H1 (cell line): Measurements from ENCODE around the gene ADAMTS13. TPM values are rescaled to one million over a fixed set of nuclear protein-coding genes. Genes with fewer than 3 reads are reported as not detected.

Source experiments
- CTCF ChIA-PET: fragments of 300-600 bp; sonication (Branson Sonifier 250); formaldehyde crosslinking; loops from one replicate; lab custom pipeline; 2021; ENCODE audit not compliant: partially characterized antibody; lab: Charles Lee
- POLR2A ChIA-PET: fragments of 300-600 bp; sonication (Branson Sonifier 250); formaldehyde crosslinking; loops from one replicate; lab custom pipeline; 2021; ENCODE audit warnings: inconsistent platforms; ENCODE audit not compliant: partially characterized antibody; lab: Charles Lee
- DNase-seq, 2 experiments: peaks; one replicate each; pipeline versions ENCODE4 v3.0.0 to v3.0.0-alpha.2; 2010 to 2022; ENCODE audit warnings: low spot score in 2 of 2, low read depth in 1 of 2, mixed read lengths in 1 of 2
- FAIRE-seq: peaks from 2 replicates; lab custom pipeline; 2011; peaks lifted over from hg19 to GRCh38; lab: Jason Lieb, UNC
- H2AFZ ChIP-seq: 2 replicates; pipeline ENCODE4 v1.8.1; 2012; ENCODE audit warnings: low read length, inconsistent platforms
- H2AK5ac ChIP-seq: 2 replicates; pipeline ENCODE4 v1.6.1; 2013; ENCODE audit warnings: low read depth, low read length
- H2BK120ac ChIP-seq: replicated peaks from 2 replicates; pipeline ENCODE3; 2013; ENCODE audit warnings: low read depth, low read length, inconsistent platforms
- H2BK12ac ChIP-seq: 2 replicates; pipeline ENCODE4 v1.6.1; 2013; ENCODE audit warnings: low read depth, low read length
- H2BK15ac ChIP-seq: 2 replicates; pipeline ENCODE4 v1.6.1; 2013; ENCODE audit warnings: low read length
- H2BK20ac ChIP-seq: 2 replicates; pipeline ENCODE4 v1.6.1; 2013; ENCODE audit warnings: low read length
- H2BK5ac ChIP-seq: 2 replicates; pipeline ENCODE4 v1.6.1; 2013; ENCODE audit warnings: low read depth, low read length
- H3K14ac ChIP-seq: 2 replicates; pipeline ENCODE4 v1.6.1; 2013; ENCODE audit warnings: inconsistent platforms; ENCODE audit not compliant: insufficient read length
- H3K18ac ChIP-seq: 2 replicates; pipeline ENCODE4 v1.6.1; 2013; ENCODE audit warnings: low read length; ENCODE audit errors: extremely low read depth
- H3K23ac ChIP-seq: 2 replicates; pipeline ENCODE4 v1.6.1; 2013; ENCODE audit warnings: inconsistent platforms; ENCODE audit not compliant: insufficient read length
- H3K23me2 ChIP-seq: 2 replicates; pipeline ENCODE4 v1.6.1; 2013; ENCODE audit warnings: low read depth, low read length
- H3K27ac ChIP-seq: 2 replicates; pipeline ENCODE4 v1.6.1; 2011; ENCODE audit warnings: low read depth, low read length, inconsistent platforms
- H3K27me3 ChIP-seq, 4 experiments: replicated peaks in 1 of 4; 1 replicate in 1 of 4; 2 replicates in 3 of 4; pipeline versions ENCODE4 v1.6.1 to v1.8.1; 2011 to 2013; ENCODE audit warnings: low read length in 3 of 4, mild to moderate bottlenecking in 3 of 4, inconsistent platforms in 2 of 4, mixed read lengths in 2 of 4, moderate library complexity in 1 of 4; ENCODE audit not compliant: control insufficient read depth in 3 of 4, insufficient read depth in 3 of 4; ENCODE audit errors: extremely low read depth in 1 of 4
- H3K36me3 ChIP-seq, 4 experiments: 2 replicates each; pipeline versions ENCODE4 v1.6.1 to v1.8.1; 2011 to 2013; ENCODE audit warnings: mild to moderate bottlenecking in 4 of 4, low read length in 3 of 4, moderate library complexity in 2 of 4, control low read depth in 1 of 4, inconsistent platforms in 1 of 4; ENCODE audit not compliant: insufficient read depth in 4 of 4, control insufficient read depth in 2 of 4
- H3K4ac ChIP-seq: replicated peaks from 2 replicates; pipeline ENCODE3; 2013; ENCODE audit warnings: low read length, low read depth, mixed read lengths, inconsistent platforms; ENCODE audit not compliant: insufficient read length
- H3K4me1 ChIP-seq, 4 experiments: replicated peaks in 1 of 4; 1 replicate in 1 of 4; 2 replicates in 3 of 4; pipeline versions ENCODE4 v1.6.1 to v1.8.1; 2011 to 2013; ENCODE audit warnings: low read length in 3 of 4, inconsistent platforms in 2 of 4, mixed read lengths in 1 of 4; ENCODE audit not compliant: insufficient read depth in 4 of 4, control insufficient read depth in 3 of 4
- H3K4me2 ChIP-seq, 2 experiments: 2 replicates each; pipeline versions ENCODE4 v1.6.1 to v1.8.1; 2011 to 2013; ENCODE audit warnings: low read depth in 2 of 2, low read length in 2 of 2, control low read depth in 1 of 2, inconsistent platforms in 1 of 2, mild to moderate bottlenecking in 1 of 2; ENCODE audit not compliant: insufficient read depth in 1 of 2
- H3K4me3 ChIP-seq, 4 experiments: fragments of 200-600, 300-600 bp in 1 of 4; sonication (generic), shearing (Covaris generic), sonication (Bioruptor Twin) in 1 of 4; 2 replicates each; pipeline versions ENCODE4 v1.5.1 to v1.8.1; 2011 to 2016; ENCODE audit warnings: low read length in 4 of 4, low read depth in 3 of 4, control low read depth in 2 of 4, inconsistent platforms in 2 of 4, mild to moderate bottlenecking in 2 of 4, mixed read lengths in 1 of 4, moderate library complexity in 1 of 4; ENCODE audit not compliant: insufficient read depth in 2 of 4; ENCODE audit errors: extremely low read depth in 1 of 4
- H3K56ac ChIP-seq: replicated peaks from 2 replicates; pipeline ENCODE3; 2013; ENCODE audit warnings: low read depth, mild to moderate bottlenecking, mixed read lengths, low read length, inconsistent platforms; ENCODE audit not compliant: insufficient read length
- H3K79me1 ChIP-seq: 2 replicates; pipeline ENCODE4 v1.6.1; 2013; ENCODE audit warnings: low read depth, low read length, control low read depth
- H3K79me2 ChIP-seq, 2 experiments: 2 replicates each; pipeline versions ENCODE4 v1.6.1 to v1.8.1; 2012 to 2013; ENCODE audit warnings: low read length in 2 of 2, mild to moderate bottlenecking in 2 of 2, inconsistent platforms in 1 of 2; ENCODE audit not compliant: insufficient read depth in 2 of 2, control insufficient read depth in 1 of 2
- H3K9ac ChIP-seq, 4 experiments: replicated peaks in 1 of 4; 1 replicate in 1 of 4; 2 replicates in 3 of 4; pipeline versions ENCODE4 v1.6.1 to v1.8.1; 2011 to 2013; ENCODE audit warnings: low read depth in 3 of 4, low read length in 3 of 4, control low read depth in 2 of 4, mild to moderate bottlenecking in 2 of 4, moderate library complexity in 2 of 4, inconsistent platforms in 1 of 4; ENCODE audit errors: extremely low read depth in 1 of 4
- H3K9me3 ChIP-seq, 2 experiments: 2 replicates each; pipeline versions ENCODE4 v1.6.1 to v1.8.1; 2012 to 2013; ENCODE audit warnings: mild to moderate bottlenecking in 2 of 2, moderate library complexity in 2 of 2, control low read depth in 1 of 2, inconsistent platforms in 1 of 2, low read depth in 1 of 2, low read length in 1 of 2, mixed read lengths in 1 of 2; ENCODE audit not compliant: insufficient read depth in 2 of 2
- H4K20me1 ChIP-seq, 2 experiments: replicated peaks in 1 of 2; 2 replicates each; pipeline versions ENCODE3 to v1.8.1; 2011 to 2013; ENCODE audit warnings: inconsistent platforms in 2 of 2, low read length in 2 of 2, mild to moderate bottlenecking in 1 of 2; ENCODE audit not compliant: insufficient read depth in 2 of 2, control insufficient read depth in 1 of 2
- H4K5ac ChIP-seq: 2 replicates; pipeline ENCODE4 v1.6.1; 2013; ENCODE audit warnings: low read length, low read depth, mixed read lengths, inconsistent platforms; ENCODE audit not compliant: insufficient read length
- H4K8ac ChIP-seq: 2 replicates; pipeline ENCODE4 v1.8.0; 2013; ENCODE audit warnings: mild to moderate bottlenecking, moderate library complexity, low read length, inconsistent platforms; ENCODE audit not compliant: insufficient read depth; ENCODE audit errors: extremely low read depth
- H4K91ac ChIP-seq: replicated peaks from 2 replicates; pipeline ENCODE3; 2013; ENCODE audit warnings: low read length, mixed read lengths, inconsistent platforms; ENCODE audit not compliant: insufficient read length
- CTCF ChIP-seq, 3 experiments: IDR thresholded peaks; 1 replicate in 2 of 3; 2 replicates in 1 of 3; pipeline versions ENCODE4 v1.5.1 to v1.6.1; 2011; ENCODE audit warnings: low read length in 3 of 3, mild to moderate bottlenecking in 3 of 3, inconsistent platforms in 2 of 3, low read depth in 1 of 3, moderate library complexity in 1 of 3; ENCODE audit not compliant: insufficient read depth in 1 of 3; ENCODE audit errors: control extremely low read depth in 1 of 3
- NANOG ChIP-seq: IDR thresholded peaks from 2 replicates; pipeline ENCODE4 v1.6.1; 2011; ENCODE audit warnings: low read length, low read depth, mild to moderate bottlenecking, inconsistent platforms; ENCODE audit not compliant: insufficient read depth, poor library complexity, severe bottlenecking
- POLR2A ChIP-seq, 2 experiments: IDR thresholded peaks; 1 replicate in 1 of 2; 2 replicates in 1 of 2; pipeline ENCODE4 v1.6.1; 2011; ENCODE audit warnings: low read depth in 2 of 2, low read length in 2 of 2, mild to moderate bottlenecking in 2 of 2; ENCODE audit errors: control extremely low read depth in 1 of 2
- SIRT6 ChIP-seq: IDR thresholded peaks from one replicate; pipeline ENCODE4 v1.7.1; 2012; ENCODE audit warnings: low read length, inconsistent platforms
- TCF12 ChIP-seq: IDR thresholded peaks from 2 replicates; pipeline ENCODE4 v1.6.1; 2011; ENCODE audit warnings: low read depth, mild to moderate bottlenecking, low read length
- WGBS, 2 experiments: shearing (Covaris generic) in 1 of 2; methylation state at CpG; one replicate each; pipeline versions ENCODE4 v1.1.6 to v1.1.7; 2013 to 2015; ENCODE audit warnings: low lambda C conversion rate in 2 of 2, mixed read lengths in 2 of 2, inconsistent platforms in 1 of 2, low coverage in 1 of 2, missing lambda C conversion rate in 1 of 2; ENCODE audit not compliant: insufficient replicate concordance in 2 of 2, insufficient coverage in 1 of 2, insufficient read length in 1 of 2; ENCODE audit errors: extremely low coverage in 1 of 2, missing lambda C conversion rate in 1 of 2; 5-methylcytosine and 5-hydroxymethylcytosine counted together
- polyA plus RNA-seq, 7 experiments: library from polyadenylated mRNA; depleted of rRNA in 3 of 7; stranded (reverse) in 5 of 7; unstranded in 2 of 7; fragments of >200 nt in 5 of 7; fragments of 200-250 nt in 2 of 7; gene quantifications; 1 replicate in 5 of 7; 2 replicates in 1 of 7; 4 replicates in 1 of 7; pipeline versions ENCODE4 v1.2.1 to v1.2.3, GENCODE V29; 2011 to 2013; ENCODE audit warnings: missing spikeins in 2 of 7, mixed read lengths in 2 of 7
- total RNA-seq: library from RNA; stranded (reverse); fragmentation: NEBNext Ultra II Directional; extraction: Animal tissue kit (Norgen Biotek cat#: 25700); gene quantifications from 2 replicates; pipeline ENCODE4 v1.2.1, GENCODE V29; 2021

ADAMTS13 gene
- total and polyA plus RNA-seq, 2 of the 8 experiments (the other 6 are each of a cell fraction or from before 2014, with no cell fraction given) = 4.4 to 5.8 TPM

GRCh38 chr9:133490201-133490681 is 68.1 kb downstream of the ADAMTS13 start:
- 0 out of 2 replicates have a peak overlapping the region, but pooled peaks have one; percentile 16 for H2BK5ac ChIP-seq
- no peaks in the 10 kb centered on the region for H3K27me3 ChIP-seq
- H4K5ac ChIP-seq = no peak overlapping the region
- no peak overlapping the region for H3K27ac ChIP-seq
- no peaks in the 10 kb centered on the region for H3K36me3 ChIP-seq
- no peaks in the 10 kb centered on the region for H3K79me1 ChIP-seq
- H3K56ac ChIP-seq = no peak overlapping the region
- TF ChIP-seq SIRT6 (no peak), CTCF (IDR thresholded peaks at IDR 0.05; ENCODE audit: control extremely low read depth in 1 of 3, insufficient read depth in 1 of 3, low read depth in 1 of 3, low read length in 3 of 3) (peak in 1 of 3 experiments; percentile 6; a peak in 1 of 4 replicates), NANOG (no peak), TCF12 (no peak), POLR2A (IDR thresholded peaks at IDR 0.05; ENCODE audit: control extremely low read depth in 1 of 2, low read depth in 2 of 2, low read length in 2 of 2) (no peak)
- H3K23me2 ChIP-seq = no peaks in the 10 kb centered on the region; the same call in 1 of the 2 replicates
- H4K91ac ChIP-seq = no peak overlapping the region
- H3K4ac ChIP-seq = peak overlapping the region; percentile 37
- no peak for FAIRE-seq
- H3K4me3 ChIP-seq = no peak overlapping the region
- peaks cover 2% of the 10 kb centered on the region in 2 experiments for H4K20me1 ChIP-seq
- H3K18ac ChIP-seq = no peak overlapping the region
- H3K9me3 ChIP-seq = no peaks in the 10 kb centered on the region
- H2AK5ac ChIP-seq = no peak overlapping the region; the same call in 1 of the 2 replicates
- 0 out of 2 replicates have a peak overlapping the region, but pooled peaks have one; percentile 10 for H2BK15ac ChIP-seq
- H2BK120ac ChIP-seq = no peak overlapping the region
- no peaks in the 10 kb centered on the region for H3K79me2 ChIP-seq
- H2BK12ac ChIP-seq = no peak overlapping the region
- ChIA-PET POLR2A (interaction anchor here (1.2 to 1.7 kb wide), 2 partner anchors 15 to 140 kb away, joined by 3 to 8 read pairs; no protein-coding TSS in a partner anchor), CTCF (interaction anchor here (0.7 to 2.7 kb wide), 11 partner anchors 9 to 465 kb away, joined by 3 to 7 read pairs (median 3); no protein-coding TSS in a partner anchor)
- no peak overlapping the region for H3K23ac ChIP-seq
- no peak overlapping the region for H3K14ac ChIP-seq
- H2BK20ac ChIP-seq = no peak overlapping the region
- H3K4me1 ChIP-seq = no peaks in the 10 kb centered on the region; a peak in 1 of 7 replicates
- DNase-seq = no peak
- H3K4me2 ChIP-seq = no peak overlapping the region
- peak overlapping the region; percentile 62; the same call in 1 of the 2 replicates for H4K8ac ChIP-seq
- WGBS, 2 experiments = 84% methylated on average over 13 of the region's 13 CpGs; no CpG with 5 or more reads in 1 of the 2 experiments
- no peak overlapping the region for H2AFZ ChIP-seq
- H3K9ac ChIP-seq = no peak overlapping the region; a peak in 1 of 7 replicates
